PC-3 (cell line): ENCODE results near the gene EXOC2. TPM values are rescaled to one million over a fixed set of nuclear protein-coding genes. Genes with fewer than 3 reads are reported as not detected.

Experiments
- ATAC-seq: fragments of 200-7000 bp; cut with Tn5 transposase; 2 replicates; pipeline ENCODE4 v1.9.1; 2020; ENCODE audit warnings: mild to moderate bottlenecking, moderate library complexity
- BruUV-seq: library from RNA; stranded (reverse); fragments of 400-500 nt; replicated peaks from 2 replicates; lab custom pipeline; 2021; lab: Mats Ljungman, UMichigan
- CTCF ChIA-PET: fragments of 300-600 bp; sonication (Branson Sonifier 250); formaldehyde crosslinking; loops from one replicate; lab custom pipeline; 2022; ENCODE audit warnings: antibody characterized with exemption; lab: Charles Lee
- POLR2A ChIA-PET: fragments of 300-600 bp; sonication (Branson Sonifier 250); formaldehyde crosslinking; loops from one replicate; lab custom pipeline; 2022; ENCODE audit warnings: antibody characterized with exemption; ENCODE audit not compliant: unreplicated experiment; lab: Charles Lee
- DNase-seq: peaks from one replicate; pipeline ENCODE4 v3.0.0-alpha.2; 2015
- H2AFZ ChIP-seq: fragments of 300-600 bp; sonication (generic); 2 replicates; pipeline ENCODE4 v1.6.0; 2016; ENCODE audit warnings: antibody characterized with exemption, low read length
- H3F3A ChIP-seq: fragments of 300-600 bp; sonication (generic); one replicate; pipeline ENCODE4 v1.6.0; 2017; ENCODE audit warnings: antibody characterized with exemption, low read length, control low read depth, mild to moderate bottlenecking; ENCODE audit not compliant: unreplicated experiment
- H3K27ac ChIP-seq: fragments of 300-600 bp; sonication (generic); 2 replicates; pipeline ENCODE4 v1.5.1; 2016; ENCODE audit warnings: mild to moderate bottlenecking, low read length
- H3K27me3 ChIP-seq: fragments of 300-600 bp; sonication (generic); 2 replicates; pipeline ENCODE4 v1.6.1; 2016; ENCODE audit warnings: low read length, mixed read lengths
- H3K36me3 ChIP-seq: fragments of 300-600 bp; sonication (generic); 2 replicates; pipeline ENCODE4 v1.6.1; 2016; ENCODE audit warnings: low read depth, mixed run types, low read length, mixed read lengths
- H3K4me1 ChIP-seq: fragments of 300-600 bp; sonication (generic); 2 replicates; pipeline ENCODE4 v1.5.1; 2016; ENCODE audit warnings: low read length; ENCODE audit not compliant: insufficient read depth
- H3K4me2 ChIP-seq: fragments of 300-600 bp; sonication (generic); 2 replicates; pipeline ENCODE4 v1.6.0; 2016; ENCODE audit warnings: low read length
- H3K4me3 ChIP-seq: fragments of 300-600 bp; sonication (generic); 2 replicates; pipeline ENCODE4 v1.5.1; 2016; ENCODE audit warnings: mild to moderate bottlenecking, low read length, mixed read lengths
- H3K79me2 ChIP-seq: fragments of 300-600 bp; sonication (generic); 2 replicates; pipeline ENCODE4 v1.6.1; 2017; ENCODE audit warnings: low read length, mixed read lengths
- H3K9ac ChIP-seq: fragments of 300-600 bp; sonication (generic); 2 replicates; pipeline ENCODE4 v1.6.0; 2016; ENCODE audit warnings: mild to moderate bottlenecking, low read length
- H3K9me2 ChIP-seq: fragments of 300-600 bp; sonication (generic); replicated peaks from 2 replicates; pipeline ENCODE4 v1.6.1; 2016; ENCODE audit warnings: mixed run types, low read length, mixed read lengths
- H3K9me3 ChIP-seq: fragments of 300-600 bp; sonication (generic); 2 replicates; pipeline ENCODE4 v1.6.1; 2016; ENCODE audit warnings: low read length, mixed read lengths
- H4K20me1 ChIP-seq: fragments of 300-600 bp; sonication (generic); 2 replicates; pipeline ENCODE4 v1.6.1; 2016; ENCODE audit warnings: low read length, mixed read lengths
- CTCF ChIP-seq: fragments of 300-600 bp; sonication (generic); conservative IDR thresholded peaks from 2 replicates; pipeline ENCODE4 v1.5.1; 2017; ENCODE audit warnings: antibody characterized with exemption, low read depth, mild to moderate bottlenecking, low read length
- EZH2 ChIP-seq: fragments of 300-600 bp; sonication (generic); IDR thresholded peaks from one replicate; pipeline ENCODE4 v1.6.1; 2017; ENCODE audit warnings: antibody characterized with exemption, mild to moderate bottlenecking, low read length; ENCODE audit not compliant: unreplicated experiment
- EZH2phosphoT487 ChIP-seq: fragments of 300-600 bp; sonication (generic); IDR thresholded peaks from 2 replicates; pipeline ENCODE4 v1.6.1; 2018; ENCODE audit warnings: mild to moderate bottlenecking, antibody characterized with exemption, low read length, borderline replicate concordance
- intact Hi-C: fragments of 100-400 bp; cut with micrococcal nuclease; formaldehyde crosslinking; loops from 2 replicates; pipeline ENCODE4 v1.9.0; 2023
- total RNA-seq: library from RNA; depleted of rRNA; stranded (reverse); fragments of >200 nt; gene quantifications from 2 replicates; pipeline ENCODE4 v1.2.3, GENCODE V29; 2014

EXOC2 gene
- total RNA-seq, 1 experiment from 2014 or later = 27.7 TPM

DNA sequence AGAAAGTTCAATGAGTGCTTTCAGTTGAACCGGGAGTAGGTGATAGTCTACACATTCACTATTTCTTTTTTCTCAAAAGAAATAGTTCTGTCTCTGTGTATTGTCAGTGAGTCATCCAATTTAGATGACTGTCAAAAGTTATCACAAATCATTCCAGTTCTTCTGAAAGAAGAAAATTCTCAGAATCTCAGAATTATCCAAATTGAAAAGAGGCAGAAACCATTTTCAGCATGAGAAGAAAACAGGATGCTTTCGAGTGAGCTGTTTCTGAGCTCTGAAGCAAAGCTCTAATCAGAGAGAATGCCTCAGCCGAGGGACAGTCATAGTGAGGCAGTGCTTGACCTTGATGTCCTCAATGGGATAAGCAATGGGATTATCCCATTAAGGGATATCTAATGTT, 134.0 kb downstream of the EXOC2 start:
- H3K4me3 ChIP-seq = no peak overlapping the region
- H4K20me1 ChIP-seq = no peaks in the 10 kb centered on the region
- no peaks in the 10 kb centered on the region for H3K9me3 ChIP-seq
- TF ChIP-seq CTCF (no peak), EZH2phosphoT487 (no peak), EZH2 (no peak)
- peaks cover 21% of the 10 kb centered on the region for H3K36me3 ChIP-seq
- H3K27me3 ChIP-seq = no peaks in the 10 kb centered on the region
- H3K9me2 ChIP-seq = no peaks in the 10 kb centered on the region
- H3K79me2 ChIP-seq = no peaks in the 10 kb centered on the region
- no peak overlapping the region for H3K27ac ChIP-seq
- no peak overlapping the region for H3K4me2 ChIP-seq
- ATAC-seq = no peak
- no peak overlapping the region for H2AFZ ChIP-seq
- DNase-seq = no peak
- intact Hi-C loops = loop anchor here (5.0 to 10.0 kb wide), 2 partner anchors 174 to 372 kb away; no protein-coding TSS in a partner anchor
- no peaks in the 10 kb centered on the region for H3K4me1 ChIP-seq
- no peaks in the 10 kb centered on the region for H3F3A ChIP-seq
- ChIA-PET POLR2A (no interaction called here), CTCF (no interaction called here)
- no peak overlapping the region for H3K9ac ChIP-seq
- BruUV-seq = no TSS peak

- no peaks in the 10 kb centered on the region for H3K4me1 ChIP-seq
- no peaks in the 10 kb centered on the region for H3K27me3 ChIP-seq
- H3K79me2 ChIP-seq = no peaks in the 10 kb centered on the region
- DNase-seq (peak; percentile 22), ATAC-seq (no peak)
- CTCF ChIA-PET = interaction anchor here (0.6 kb wide), 1 partner anchor 135 kb away, joined by 8 read pairs; no protein-coding TSS in a partner anchor
- no peaks in the 10 kb centered on the region for H4K20me1 ChIP-seq
- no TSS peak for BruUV-seq
- POLR2A ChIA-PET = interaction anchor here (0.6 kb wide), 1 partner anchor 149 kb away, joined by 4 read pairs; no protein-coding TSS in a partner anchor
- H3K9me2 ChIP-seq = no peaks in the 10 kb centered on the region
- no peak overlapping the region for H2AFZ ChIP-seq
- H3K9me3 ChIP-seq = no peaks in the 10 kb centered on the region
- no peak overlapping the region for H3K27ac ChIP-seq
- intact Hi-C loops = loop anchor here (5.0 to 10.0 kb wide), 2 partner anchors 173 to 371 kb away; no protein-coding TSS in a partner anchor
- no peak overlapping the region for H3K9ac ChIP-seq
- H3F3A ChIP-seq = no peaks in the 10 kb centered on the region
- peaks cover 15% of the 10 kb centered on the region; the same call in 1 of the 2 replicates for H3K36me3 ChIP-seq
- no peak overlapping the region for H3K4me3 ChIP-seq
- H3K4me2 ChIP-seq = no peak overlapping the region
- TF ChIP-seq CTCF (peak; percentile 59), EZH2 (no peak), EZH2phosphoT487 (no peak)
These were observed 134.8 kb downstream of the EXOC2 start for GRCh38 chr6:558089-558488.

GRCh38 chr6:551829-552350, 141.0 kb downstream of the EXOC2 start:
- no peak for DNase-seq
- ChIA-PET CTCF (no interaction called here), POLR2A (no interaction called here)
- BruUV-seq = no TSS peak
- H3F3A ChIP-seq = no peaks in the 10 kb centered on the region
- no peaks in the 10 kb centered on the region for H3K27me3 ChIP-seq
- no peaks in the 10 kb centered on the region for H3K79me2 ChIP-seq
- intact Hi-C loops = loop anchor here (10.0 kb wide), 1 partner anchor 167 kb away; no protein-coding TSS in a partner anchor
- H3K36me3 ChIP-seq = peaks cover 8% of the 10 kb centered on the region; the same call in 1 of the 2 replicates
- no peak overlapping the region for H2AFZ ChIP-seq
- no peak overlapping the region for H3K27ac ChIP-seq
- H4K20me1 ChIP-seq = no peaks in the 10 kb centered on the region
- no peak overlapping the region for H3K4me3 ChIP-seq
- H3K9me3 ChIP-seq = no peaks in the 10 kb centered on the region
- no peaks in the 10 kb centered on the region for H3K4me1 ChIP-seq
- no peak overlapping the region for H3K4me2 ChIP-seq
- H3K9ac ChIP-seq = no peak overlapping the region
- no peak for ATAC-seq
- TF ChIP-seq CTCF (no peak), EZH2phosphoT487 (no peak), EZH2 (no peak)
- H3K9me2 ChIP-seq = no peaks in the 10 kb centered on the region
